Measurements from ENCODE around the gene ZNF407.

The ZNF407 gene

GRCh38 chr18:74742573-74743243 lies 145.0 kb downstream of the ZNF407 start:
- DNase-seq, result no peak

DNA sequence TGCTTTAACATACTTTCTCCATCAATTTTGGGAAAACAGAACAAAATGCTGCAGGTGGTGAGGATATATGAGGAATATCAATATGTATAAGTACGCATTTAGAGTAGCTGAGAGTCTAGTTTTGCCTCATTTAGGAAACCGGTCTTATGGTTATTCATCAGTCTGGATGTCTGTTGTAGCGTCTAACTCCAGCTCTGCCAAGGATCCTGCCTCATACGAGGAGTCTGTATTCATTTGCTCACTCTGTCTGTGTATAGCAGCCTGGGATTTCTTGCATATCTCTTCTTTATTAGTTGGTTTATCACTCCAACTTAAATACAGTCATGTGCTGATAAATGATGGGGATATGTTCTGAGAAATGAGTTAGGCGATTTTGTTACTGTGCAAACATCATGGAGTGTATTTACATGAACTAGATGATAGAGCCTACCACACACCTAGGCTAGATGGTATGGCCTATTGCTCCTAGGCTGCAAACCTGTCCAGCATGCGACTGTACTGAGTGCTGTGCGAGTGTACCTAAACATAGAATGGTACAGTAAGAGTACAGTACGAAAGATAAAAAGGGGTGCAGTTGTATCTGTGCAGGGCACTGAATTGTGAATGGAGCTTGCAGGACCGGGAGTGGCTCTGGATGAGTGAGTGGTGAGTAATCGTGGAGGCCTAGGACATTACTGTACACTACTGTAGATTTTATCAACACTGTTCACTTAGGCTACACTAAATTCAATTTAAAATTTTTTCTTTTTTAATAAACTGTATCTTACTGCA lies 148.1 kb downstream of the ZNF407 start:
- no peak for DNase-seq

DNA sequence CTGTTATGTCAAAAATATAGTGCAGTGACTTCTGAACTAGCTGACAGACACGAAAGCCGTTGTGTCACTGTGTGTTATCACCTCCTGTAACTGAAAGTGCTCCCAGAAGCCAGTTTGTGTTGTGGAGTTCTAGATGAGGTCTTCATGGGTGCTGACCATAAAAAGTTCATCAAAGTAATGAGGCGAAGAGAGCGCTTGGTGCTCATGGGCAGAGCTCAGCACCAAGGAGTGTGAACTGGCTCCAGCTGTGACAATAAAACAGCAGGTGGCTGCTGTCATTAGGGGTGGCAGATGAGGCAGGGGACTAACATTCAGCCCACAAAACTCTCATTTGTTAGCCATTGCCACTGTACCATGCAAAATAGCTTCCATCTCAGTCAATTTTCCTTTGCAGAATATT lies 151.1 kb downstream of the ZNF407 start:
- DNase-seq, result peak; percentile 77

- DNase-seq, result no peak
Measured at GRCh38 chr18:74758995-74759394, 161.3 kb downstream of the ZNF407 start.

- no peak for DNase-seq
Measured at GRCh38 chr18:74760026-74760425, 162.4 kb downstream of the ZNF407 start.

GRCh38 chr18:74760436-74760835 lies 162.8 kb downstream of the ZNF407 start:
- no peak for DNase-seq

DNA sequence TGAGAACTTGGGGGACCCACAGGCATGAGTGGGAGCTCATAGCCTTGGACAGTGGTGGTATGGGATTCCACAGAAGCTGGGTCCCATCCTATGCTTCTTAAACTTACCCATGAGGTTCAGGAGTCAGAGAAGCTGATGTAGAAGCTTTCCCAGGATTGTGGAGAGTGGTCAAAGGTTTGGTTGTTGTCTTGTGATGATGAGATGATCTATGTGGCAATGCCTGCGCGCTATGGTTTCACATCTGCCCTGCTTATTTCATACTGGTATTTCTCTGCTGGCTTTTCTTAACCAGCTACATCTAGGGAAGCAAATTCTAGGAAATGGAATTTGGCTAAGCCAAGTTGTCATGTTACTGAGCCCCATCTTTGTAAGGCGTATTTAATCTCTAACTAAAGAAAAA lies 168.6 kb downstream of the ZNF407 start:
- no peak for DNase-seq

DNA sequence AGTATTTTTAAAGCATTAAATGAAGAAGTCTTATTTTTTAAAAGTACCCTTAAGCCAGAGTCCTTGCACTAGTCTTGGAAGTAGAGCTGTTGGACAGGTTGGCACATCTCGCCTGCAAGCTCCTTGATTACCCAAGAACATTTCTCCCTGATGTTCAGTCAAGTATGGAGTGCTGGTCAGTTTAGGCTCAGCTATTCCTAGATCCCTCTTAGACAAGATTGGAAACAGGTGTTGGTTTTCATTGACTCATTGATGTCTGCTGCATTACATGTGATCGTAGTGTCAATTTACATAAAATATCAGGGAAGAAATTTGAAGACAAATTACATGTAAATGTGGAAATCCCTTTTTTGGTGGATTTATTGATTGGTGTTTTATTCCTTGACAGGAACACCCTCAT lies 170.4 kb downstream of the ZNF407 start:
- DNase-seq, result no peak

DNA sequence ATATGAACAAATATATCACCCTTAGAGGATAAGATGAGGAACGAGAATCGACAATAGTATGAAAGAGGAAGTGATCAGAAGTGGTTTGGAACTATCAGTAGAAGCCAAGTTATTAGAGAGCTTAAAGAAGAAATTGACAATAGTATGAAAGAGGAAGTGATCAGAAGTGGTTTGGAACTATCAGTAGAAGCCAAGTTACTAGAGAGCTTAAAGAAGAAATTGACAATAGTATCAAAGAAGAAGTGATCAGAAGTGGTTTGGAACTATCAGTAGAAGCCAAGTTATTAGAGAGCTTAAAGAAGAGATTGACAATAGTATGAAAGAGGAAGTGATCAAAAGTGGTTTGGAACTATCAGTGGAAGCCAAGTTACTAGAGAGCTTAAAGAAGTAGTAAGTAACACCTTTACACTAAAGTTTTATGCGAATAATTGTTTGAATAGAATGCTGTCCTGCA lies 175.5 kb downstream of the ZNF407 start:
- DNase-seq, result no peak

DNA sequence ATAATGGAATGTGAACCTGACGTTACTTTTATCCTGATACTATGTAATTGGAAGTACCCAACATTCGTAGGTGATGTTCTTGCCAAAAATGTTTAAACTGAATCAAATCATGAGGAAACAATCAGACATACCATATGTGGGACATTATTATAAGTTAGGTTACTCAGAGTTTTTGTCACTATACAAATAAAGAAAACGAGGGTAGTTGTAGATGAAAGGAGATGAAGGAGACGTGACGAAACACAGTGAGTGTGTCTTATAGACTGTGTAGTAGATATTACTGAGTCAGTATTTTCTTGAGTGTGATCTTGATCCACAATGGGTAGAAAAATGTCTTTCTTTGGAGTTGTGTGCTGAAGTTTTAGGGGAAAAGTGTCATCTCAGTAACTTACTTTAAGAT lies 176.8 kb downstream of the ZNF407 start:
- no peak for DNase-seq

DNA sequence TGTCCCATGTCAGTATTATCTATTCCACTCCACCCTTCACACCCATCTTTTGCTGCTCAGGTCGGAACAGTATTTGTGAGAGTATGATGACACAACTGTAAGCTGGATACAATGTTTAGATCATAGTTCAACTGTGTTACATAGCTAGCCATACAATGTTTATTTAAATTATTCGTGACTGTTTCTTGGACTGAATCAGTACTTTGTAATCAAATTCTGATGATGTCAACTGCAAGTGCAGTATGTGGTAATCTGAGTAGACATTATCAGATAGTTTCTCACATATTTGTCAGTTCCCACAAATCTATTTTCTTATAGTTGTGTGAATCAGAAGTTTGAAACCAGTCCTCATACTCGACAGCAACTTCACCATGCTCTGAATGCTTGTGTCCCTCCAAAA lies 177.6 kb downstream of the ZNF407 start:
- DNase-seq, result no peak

GRCh38 chr18:74778191-74778847 lies 180.6 kb downstream of the ZNF407 start:
- DNase-seq, result no peak

DNA sequence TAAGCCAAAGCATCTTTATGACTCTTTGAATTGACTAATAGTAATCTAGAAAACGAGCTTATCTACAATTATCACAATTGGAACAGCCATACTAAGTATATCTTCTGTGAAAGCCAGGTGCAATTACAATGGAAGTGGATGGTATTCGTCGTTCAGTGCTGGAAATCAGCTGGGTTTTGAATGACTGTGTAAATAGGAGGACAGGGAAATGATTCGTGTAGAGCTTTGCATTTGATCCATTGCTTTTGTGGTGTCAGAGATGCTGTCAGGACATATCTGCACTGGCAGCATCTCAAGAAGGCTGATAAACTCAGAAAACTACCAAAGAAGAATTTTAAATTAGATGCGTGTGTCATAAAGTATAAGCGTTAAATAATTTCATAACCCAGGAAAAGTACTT lies 187.1 kb downstream of the ZNF407 start:
- peak; percentile 88 for DNase-seq

- no peak for DNase-seq
Measured at GRCh38 chr18:74785632-74786031, 188.0 kb downstream of the ZNF407 start.

DNA sequence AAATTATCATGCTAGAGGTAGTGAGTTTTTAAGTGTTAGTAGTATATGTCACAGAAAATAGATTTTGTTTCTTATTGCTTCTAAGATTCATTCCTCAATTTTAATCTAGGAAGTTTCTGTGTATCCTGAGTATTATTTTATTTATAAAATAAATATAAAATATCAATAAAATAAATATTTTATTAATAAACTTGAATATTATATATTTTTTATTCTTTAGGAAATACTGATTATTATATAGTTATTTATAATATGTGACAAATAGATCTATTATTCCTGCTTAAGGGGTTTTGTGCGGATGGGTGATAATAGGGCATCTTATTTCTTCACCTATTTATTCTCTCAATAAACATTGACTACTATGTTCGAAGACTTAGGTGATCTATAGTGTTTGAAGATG lies 191.0 kb downstream of the ZNF407 start:
- DNase-seq, result no peak

DNA sequence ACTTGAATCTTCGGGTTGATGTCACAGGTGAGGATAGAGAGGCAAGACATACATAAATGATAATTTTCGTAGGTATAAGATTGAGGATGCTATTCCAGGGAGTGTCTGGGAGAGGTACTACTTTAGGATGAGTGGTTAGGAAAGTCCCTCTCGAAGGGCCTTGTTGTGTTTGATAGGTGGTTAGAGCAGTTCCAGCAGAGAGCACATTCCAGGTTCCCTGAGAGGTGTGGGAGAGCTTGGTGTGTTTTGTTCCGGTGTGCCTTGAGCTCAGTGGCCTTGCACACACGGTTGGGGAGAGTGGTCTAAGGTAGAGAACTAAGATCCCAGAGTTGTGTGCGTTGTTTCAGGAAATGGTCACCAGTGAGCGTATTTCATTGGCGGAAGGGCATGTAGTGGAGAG lies 191.4 kb downstream of the ZNF407 start:
- no peak for DNase-seq

DNA sequence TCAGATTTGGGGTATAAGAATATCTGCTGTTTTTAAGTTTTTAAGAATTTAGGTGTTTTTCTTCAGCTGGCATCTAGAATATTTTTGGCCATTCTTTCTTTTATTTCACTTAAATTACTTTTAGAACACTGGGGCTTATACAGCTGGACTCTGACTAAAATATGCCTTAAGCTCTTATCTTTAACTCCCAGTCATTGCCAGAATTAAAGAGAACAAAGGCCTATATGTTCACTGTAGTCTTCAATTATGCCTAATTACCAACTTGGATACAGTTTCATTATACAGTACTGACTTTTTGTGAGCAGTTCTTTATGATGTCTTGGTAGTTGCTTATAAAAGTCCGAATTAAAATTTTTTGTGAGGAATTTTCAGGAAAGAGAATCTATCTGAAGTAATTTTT lies 192.8 kb downstream of the ZNF407 start:
- no peak for DNase-seq

GRCh38 chr18:74791501-74792194 lies 194.0 kb downstream of the ZNF407 start:
- no peak for DNase-seq

GRCh38 chr18:74793746-74794145 lies 196.1 kb downstream of the ZNF407 start:
- no peak for DNase-seq

GRCh38 chr18:74795751-74796150 lies 198.1 kb downstream of the ZNF407 start:
- DNase-seq, result no peak

- DNase-seq, result no peak
Measured at GRCh38 chr18:74796211-74796610, 198.5 kb downstream of the ZNF407 start.

DNA sequence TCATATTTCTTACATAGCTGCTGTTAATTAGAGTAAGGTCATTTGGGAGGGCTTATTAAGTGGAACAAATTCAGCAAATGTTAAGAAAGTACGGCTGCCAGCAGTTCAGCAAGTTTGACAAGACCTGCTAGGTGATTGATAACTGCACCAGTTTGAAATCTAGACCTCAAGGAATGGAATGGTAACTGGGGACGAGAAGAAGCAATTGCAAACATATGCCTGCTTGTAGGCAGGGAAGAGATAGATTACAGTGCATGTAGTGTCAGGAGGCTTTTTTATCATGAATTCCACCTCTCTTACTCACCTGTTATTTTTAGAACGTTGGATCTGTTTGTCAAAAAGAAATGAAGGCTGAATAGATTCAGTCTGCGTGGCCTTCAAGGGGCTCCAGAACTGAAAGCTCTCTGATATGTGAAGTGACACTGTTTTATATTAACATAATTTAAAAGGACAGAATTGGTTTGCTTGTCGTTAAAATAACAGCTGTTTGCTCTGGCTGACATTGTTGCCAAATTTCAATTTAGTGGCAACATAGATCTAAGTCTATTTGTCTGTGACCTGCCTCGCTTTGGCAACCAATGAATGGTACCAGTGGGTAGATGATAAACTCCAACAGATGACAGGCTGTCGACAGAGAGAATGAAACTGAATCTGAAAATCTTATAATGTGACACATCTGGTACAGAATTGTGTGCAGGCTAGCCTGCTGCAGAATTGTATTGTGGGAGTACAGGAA lies 199.3 kb downstream of the ZNF407 start:
- peak; percentile 35 for DNase-seq
